Fibroblast of skin of back (primary cell): Measurements from ENCODE around the gene MGAT5.

Experiments used
- DNase-seq: peaks from one replicate; pipeline ENCODE4 v3.0.0-alpha.2; 2013

The MGAT5 gene

DNA sequence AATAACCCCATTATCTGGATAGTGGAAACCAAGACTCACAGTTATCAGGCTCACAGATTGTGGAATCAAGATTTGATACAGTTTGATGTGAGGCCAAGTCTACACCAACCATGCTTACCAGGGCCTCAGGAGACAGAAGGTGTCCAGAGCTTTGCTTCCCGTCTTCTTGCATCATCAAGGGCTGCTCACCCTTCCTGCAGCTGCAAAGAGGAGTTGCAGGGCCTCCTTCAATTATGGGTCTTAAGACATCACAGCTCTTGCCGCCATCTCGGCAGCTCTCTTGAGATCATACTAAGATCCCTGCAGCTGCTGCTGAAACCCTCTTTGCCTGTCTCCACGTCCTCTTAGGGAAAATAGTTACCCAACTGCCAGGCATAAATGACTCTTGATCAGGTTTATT lies 176.0 kb downstream of the MGAT5 start:
- DNase-seq: no peak

DNA sequence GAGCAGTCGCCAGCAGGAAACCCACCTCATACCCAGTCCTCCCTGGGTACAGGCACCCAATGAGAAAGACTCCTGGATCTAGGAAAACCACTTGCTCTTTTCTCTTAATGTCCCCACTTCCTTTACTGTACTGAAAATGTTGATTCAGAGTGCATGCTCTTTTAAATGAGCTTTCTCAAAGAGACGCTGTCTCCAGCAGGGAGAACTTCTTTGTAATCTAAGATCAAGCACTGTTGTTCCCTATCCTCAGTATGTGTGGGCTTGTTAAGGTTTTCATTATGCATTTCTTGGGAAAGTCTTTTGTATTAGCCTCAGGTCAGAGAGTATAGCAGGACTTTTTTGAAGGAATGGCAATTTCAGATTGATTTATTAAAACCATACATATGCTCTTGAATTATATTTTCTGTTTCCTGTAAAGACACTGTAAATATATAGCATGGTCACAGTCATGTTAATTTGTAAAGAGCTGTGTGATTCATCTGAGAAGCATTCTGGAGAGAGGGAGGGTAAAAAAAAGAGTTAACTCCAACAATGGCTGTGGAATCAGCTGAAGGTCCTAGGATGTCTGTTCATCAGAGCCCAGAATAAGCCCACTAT lies 178.1 kb downstream of the MGAT5 start:
- peak; percentile 76 for DNase-seq

DNA sequence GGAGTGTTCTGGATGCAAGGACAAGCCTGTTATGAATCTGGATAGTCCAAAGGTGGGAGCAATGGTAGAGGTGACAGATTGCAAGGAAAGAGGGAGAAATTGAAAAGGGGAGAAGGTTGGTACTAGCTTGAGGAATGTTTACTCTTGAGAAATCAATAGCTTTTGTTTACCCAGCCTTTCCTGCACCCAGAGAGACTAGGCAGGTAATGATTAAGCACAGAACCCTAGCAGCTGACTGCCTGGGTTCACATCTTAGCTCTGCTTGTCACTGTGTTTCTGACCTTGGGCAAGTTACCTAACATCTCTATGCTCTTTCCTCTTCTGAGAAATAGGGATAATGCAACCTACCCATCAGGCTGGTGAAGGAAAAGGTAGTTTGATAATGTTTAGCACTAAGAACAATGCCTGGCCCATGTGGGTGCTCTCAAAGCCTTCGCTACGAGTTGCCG lies 178.6 kb downstream of the MGAT5 start:
- DNase-seq: no peak

DNA sequence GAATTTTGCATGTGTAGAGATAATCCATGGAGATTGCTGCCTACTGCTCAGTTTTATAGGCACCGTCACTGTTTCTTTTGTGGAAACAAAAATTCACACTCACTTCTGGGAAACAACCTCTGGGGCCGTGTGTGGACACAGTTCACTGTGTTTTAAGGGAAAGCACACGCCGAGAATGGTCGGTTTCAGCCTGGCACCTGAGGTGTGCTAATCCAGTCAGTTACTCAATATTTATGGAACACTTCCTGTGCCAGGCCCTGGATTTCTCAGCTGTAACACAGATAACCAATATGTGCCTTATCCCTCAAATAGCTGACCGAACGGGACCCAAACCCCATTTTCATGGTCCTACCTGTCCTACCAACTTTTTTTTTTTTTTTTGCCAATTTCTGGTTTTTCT lies 179.6 kb downstream of the MGAT5 start:
- DNase-seq: no peak

GRCh38 chr2:134433979-134434378 lies 180.1 kb downstream of the MGAT5 start:
- DNase-seq: no peak

DNA sequence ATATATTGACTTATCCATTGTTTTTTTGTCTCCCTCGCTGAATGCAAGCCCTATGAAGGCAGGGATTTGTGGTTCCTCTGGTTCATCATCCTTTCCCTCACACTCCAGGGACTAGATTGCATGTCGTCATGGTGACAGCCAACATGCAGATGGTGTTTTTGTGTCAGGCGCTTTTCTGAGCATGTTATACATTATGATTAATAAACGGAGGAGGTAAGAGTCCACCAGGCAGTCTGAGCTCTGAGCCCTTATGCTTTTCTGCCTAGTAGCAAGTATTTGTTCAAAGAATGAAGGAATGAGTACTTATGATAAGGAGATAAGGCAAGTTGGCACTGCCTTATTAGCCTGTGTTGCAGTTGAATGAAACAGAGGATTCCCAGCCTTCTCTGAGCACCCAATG lies 181.6 kb downstream of the MGAT5 start:
- no peak for DNase-seq

DNA sequence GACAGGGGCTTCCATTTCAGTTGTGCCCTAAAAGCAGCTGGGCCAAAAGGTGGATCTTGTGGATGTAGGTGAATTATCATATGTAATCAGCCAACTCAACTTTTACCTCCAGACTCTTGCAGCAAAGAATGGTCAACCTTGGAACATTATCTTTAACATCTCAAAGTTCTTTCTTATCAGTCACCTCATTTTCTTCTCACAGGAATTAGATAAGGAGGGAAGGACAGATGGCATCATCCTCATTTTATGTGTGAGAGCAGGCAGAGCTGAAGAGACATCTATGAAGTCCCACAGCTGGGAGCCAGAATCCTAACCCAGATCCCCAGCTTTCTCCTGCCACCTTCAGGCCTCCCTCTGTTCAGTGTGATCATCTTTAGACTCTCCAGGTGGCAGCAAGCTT lies 182.1 kb downstream of the MGAT5 start:
- DNase-seq: no peak

DNA sequence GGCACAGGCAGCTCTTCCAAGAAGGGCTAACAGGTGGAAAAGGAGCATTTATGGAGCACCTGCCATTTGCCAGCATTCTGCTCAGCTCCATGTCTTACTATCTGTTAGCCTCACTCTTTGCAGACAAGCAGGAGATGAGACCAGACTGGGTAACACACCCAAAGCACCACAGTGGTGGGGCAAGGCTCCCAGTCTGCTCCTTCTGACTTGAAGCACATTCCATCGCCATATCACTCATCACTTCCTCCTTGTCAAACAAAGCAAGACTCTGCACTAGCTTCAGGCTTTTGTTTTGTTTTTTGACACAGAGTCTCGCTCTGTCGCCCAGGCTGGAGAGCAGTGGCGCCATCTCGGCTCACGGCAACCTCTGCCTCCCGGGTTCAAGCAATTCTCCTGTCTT lies 182.8 kb downstream of the MGAT5 start:
- DNase-seq: peak; percentile 44

DNA sequence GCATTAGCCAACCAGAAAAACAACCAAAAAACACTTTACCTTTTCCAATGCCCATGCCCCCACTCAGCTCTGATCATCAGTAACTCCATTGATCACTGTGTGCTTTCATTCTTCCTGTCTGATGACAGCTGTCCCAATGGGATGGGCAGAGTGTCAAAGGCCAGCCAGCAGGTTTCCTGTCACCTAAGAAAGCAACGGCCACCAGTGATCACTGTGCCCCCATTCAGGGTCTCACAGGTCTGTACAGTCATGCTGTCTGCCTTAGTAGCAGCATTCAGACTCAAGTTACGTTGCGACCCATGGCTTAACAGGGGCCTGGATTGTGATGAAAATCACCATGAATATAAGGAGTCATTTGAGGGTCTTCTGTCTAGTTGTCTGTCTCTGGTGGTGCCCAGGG lies 184.5 kb downstream of the MGAT5 start:
- no peak for DNase-seq

GRCh38 chr2:134440336-134440909 lies 186.6 kb downstream of the MGAT5 start:
- DNase-seq: no peak

DNA sequence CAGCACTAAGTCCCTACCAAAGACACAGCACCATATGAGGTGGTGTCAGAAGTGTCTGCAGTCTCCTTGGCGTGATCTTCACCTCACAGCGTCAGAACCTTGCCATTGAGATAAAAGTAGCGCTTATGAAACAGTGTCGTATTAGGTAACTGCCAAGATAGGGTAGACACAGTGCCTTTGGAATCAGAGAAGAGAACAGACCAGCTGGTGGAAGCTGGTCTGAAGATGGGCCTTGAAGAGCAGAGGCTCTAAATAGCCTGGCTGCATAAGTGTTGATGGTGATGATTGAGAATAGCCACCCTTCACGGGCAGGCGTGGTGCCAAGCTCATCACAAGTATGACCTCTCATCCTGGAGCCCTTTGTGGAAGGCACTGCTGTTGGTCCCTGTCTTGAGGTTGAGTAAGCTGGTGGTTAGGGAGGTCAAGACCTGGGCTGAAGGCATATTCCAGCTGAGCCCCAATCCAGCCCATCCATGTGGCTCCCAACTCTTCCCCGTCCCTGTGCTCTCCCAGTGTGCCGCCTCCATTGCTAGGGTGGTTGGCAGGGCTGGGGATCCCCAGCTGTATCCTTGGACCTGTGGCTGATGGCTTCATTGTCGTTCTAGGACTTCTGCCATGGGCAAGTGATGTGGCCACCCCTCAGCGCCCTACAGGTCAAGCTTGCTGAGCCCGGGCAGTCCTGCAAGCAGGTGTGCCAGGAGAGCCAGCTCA lies 187.4 kb downstream of the MGAT5 start:
- no peak for DNase-seq

- DNase-seq: no peak
These were observed 190.1 kb downstream of the MGAT5 start for GRCh38 chr2:134443814-134444480.

- no peak for DNase-seq
These were observed 191.2 kb downstream of the MGAT5 start for GRCh38 chr2:134445116-134445515.

DNA sequence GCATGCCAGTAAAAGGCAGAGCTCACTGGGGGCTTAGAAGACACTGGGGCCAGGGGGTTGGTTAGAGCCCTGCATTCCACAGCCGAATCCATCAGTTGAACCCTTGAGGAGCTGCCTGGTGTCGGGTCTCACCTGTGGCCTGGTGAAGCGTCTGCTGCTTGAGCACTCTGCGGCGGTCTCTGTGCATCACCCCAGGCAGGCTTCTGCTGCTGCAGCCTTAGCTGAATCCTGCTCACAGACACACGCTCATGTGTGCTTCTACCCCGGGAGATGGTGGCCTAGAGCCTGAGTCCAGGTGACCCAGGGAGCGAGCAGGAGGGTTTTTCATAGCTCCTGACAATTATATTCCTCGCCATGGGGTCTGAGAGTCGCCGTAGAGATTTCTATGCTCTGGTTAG lies 192.1 kb downstream of the MGAT5 start:
- DNase-seq: no peak

- DNase-seq: peak; percentile 53
These were observed 192.6 kb downstream of the MGAT5 start for GRCh38 chr2:134446383-134447017.

DNA sequence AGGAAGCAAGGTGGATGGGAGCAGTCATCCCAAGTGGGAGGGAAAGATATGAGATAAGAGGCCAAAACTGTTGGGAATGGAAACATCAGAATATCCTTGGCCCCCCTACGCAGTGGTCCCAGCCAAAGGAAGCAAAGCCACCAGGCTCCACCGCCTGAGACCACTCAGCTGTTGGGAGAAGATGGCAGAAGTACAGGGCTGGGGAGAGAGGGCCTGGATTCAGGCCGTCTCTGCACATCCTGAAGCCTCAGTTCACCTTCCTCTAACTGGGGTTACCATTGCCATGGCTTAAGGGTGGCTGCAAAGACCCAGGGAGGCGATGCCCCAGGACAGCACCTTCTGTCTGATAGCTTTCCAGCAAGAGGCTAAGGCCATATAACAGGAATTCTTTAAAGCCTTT lies 193.8 kb downstream of the MGAT5 start:
- DNase-seq: no peak

- DNase-seq: no peak
These were observed 194.8 kb downstream of the MGAT5 start for GRCh38 chr2:134448650-134449049.

- DNase-seq: no peak
These were observed 195.3 kb downstream of the MGAT5 start for GRCh38 chr2:134449157-134449556.

- no peak for DNase-seq
These were observed 196.1 kb downstream of the MGAT5 start for GRCh38 chr2:134449751-134450513.

GRCh38 chr2:134451347-134451630 lies 197.4 kb downstream of the MGAT5 start:
- DNase-seq: no peak

DNA sequence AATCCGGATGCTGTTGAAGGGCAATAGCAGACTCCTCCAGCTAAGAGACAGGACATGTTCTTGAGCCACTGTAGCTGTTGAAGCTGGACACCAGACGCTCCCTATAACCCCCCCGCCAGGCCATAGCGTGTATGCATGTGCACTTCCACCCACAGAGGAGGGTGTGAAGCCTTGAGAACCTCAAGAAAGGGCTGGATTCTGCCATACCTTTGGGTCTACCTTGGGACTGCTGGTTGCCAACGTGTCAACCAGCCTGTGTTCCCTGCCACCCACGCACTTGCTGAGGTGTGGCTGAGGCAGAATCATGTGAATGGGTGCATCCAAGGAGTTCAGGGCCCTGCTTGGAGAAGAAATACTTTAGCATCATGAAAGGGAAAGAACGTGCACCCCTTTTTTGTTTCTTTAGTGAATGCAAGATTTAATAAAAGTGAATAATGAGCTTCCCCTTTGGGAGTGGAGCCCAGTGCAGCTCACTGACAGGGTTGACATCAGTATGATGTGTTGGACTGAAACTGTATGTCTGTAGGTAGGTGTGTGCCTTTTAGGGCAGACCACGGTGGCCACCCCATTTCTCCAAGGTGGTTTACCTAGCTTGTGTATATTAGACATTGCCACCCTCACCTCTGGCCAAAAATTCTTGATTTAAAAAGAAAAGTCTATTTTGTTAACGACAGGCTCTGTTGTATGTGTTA lies 198.3 kb downstream of the MGAT5 start:
- DNase-seq: no peak

GRCh38 chr2:134453476-134453875 lies 199.6 kb downstream of the MGAT5 start:
- DNase-seq: no peak
